ENCODE measurements around the gene TNN. TPM values are rescaled to one million over a fixed set of nuclear protein-coding genes. Genes with fewer than 3 reads are reported as not detected.
A peak's percentile ranks its signal among the peaks of the same experiment; 100 is the strongest.

TNN gene
- total RNA-seq, 1 experiment from 2014 or later = 0.11 TPM

DNA sequence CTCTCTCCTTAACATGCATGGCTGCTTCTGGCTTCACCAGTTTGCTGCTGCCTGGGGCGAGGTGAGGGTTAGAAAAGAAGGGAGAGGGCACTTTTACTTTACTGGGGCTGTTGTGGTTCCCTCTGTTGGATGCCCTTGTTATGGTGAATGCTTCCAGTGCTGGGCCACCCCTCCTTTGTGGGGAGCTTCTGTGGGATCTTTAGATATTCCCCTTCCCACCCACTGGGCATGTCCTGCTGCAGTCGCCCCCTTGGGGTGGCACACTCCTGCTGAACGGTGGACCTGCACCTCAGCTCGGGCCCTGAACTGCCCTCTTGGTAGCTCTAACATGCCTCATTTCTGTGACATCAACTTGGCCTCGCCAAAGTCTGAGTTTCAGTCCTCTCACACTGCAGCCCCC, 6.0 kb downstream of the TNN start:
- Histone ChIP-seq H4K20me1 (ENCODE audit: control insufficient read depth, insufficient read depth, insufficient read length) (no peaks in the 10 kb centered on the region), H3K23ac (ENCODE audit: insufficient read length, low read depth, low read length) (no peak overlapping the region), H3K9ac (ENCODE audit: extremely low read depth, insufficient read length, low read length) (no peak overlapping the region), H2BK15ac (ENCODE audit: low read depth, low read length) (no peak overlapping the region), H3K27me3 (ENCODE audit: insufficient read depth, low read length) (no peaks in the 10 kb centered on the region; the same call in 1 of the 2 replicates), H3K14ac (ENCODE audit: insufficient read depth, low read length) (0 out of 2 replicates have a peak overlapping the region, but pooled peaks have one; percentile 20), H3K79me1 (ENCODE audit: insufficient read depth, low read depth, low read length, poor library complexity, severe bottlenecking) (no peaks in the 10 kb centered on the region), H2BK120ac (ENCODE audit: low read depth, low read length, poor library complexity, severe bottlenecking) (no peak overlapping the region), H2BK12ac (ENCODE audit: insufficient read length, low read depth, low read length) (no peak overlapping the region), H3K4ac (ENCODE audit: low read depth, low read length) (no peak overlapping the region), H4K8ac (replicated peaks; ENCODE audit: insufficient read length, low read depth, low read length) (no peak overlapping the region), H3T11ph (ENCODE audit: low read length) (no peak overlapping the region), H2BK20ac (ENCODE audit: low read depth, low read length, poor library complexity, severe bottlenecking) (no peak overlapping the region), H3K23me2 (ENCODE audit: insufficient read length, low read depth, low read length, poor library complexity, severe bottlenecking) (no peaks in the 10 kb centered on the region), H2AK5ac (ENCODE audit: insufficient read length, low read length) (no peak overlapping the region), H3K18ac (ENCODE audit: insufficient read length, low read depth, low read length) (no peak overlapping the region), H2BK5ac (ENCODE audit: insufficient read length, low read length) (no peak overlapping the region), H3K4me2 (ENCODE audit: insufficient read depth, insufficient read length, low read length) (no peak overlapping the region), H3K27ac (ENCODE audit: insufficient read length, low read depth, low read length) (no peak overlapping the region), H3K9me3 (ENCODE audit: control insufficient read depth, low read depth, low read length) (no peaks in the 10 kb centered on the region), H4K5ac (ENCODE audit: insufficient read length, low read depth, low read length) (no peak overlapping the region), H2AFZ (ENCODE audit: low read length) (no peak overlapping the region), H3K79me2 (ENCODE audit: insufficient read depth, low read length) (no peaks in the 10 kb centered on the region), H3K56ac (ENCODE audit: insufficient read length, low read depth, low read length) (no peak overlapping the region), H4K91ac (ENCODE audit: insufficient read length, low read depth, low read length) (no peak overlapping the region), H3K4me1 (ENCODE audit: insufficient read depth, low read length) (peaks cover 14% of the 10 kb centered on the region; the same call in 1 of the 2 replicates)
- H3K27me3 Mint-ChIP-seq (ENCODE audit: low read depth) = peaks cover 3% of the 10 kb centered on the region
- WGBS (ENCODE audit: extremely low coverage, insufficient read length, low lambda C conversion rate) = no CpG with 5 or more reads among the region's 5 CpGs
- peak; percentile 59; the same call in 2 of the 3 replicates for TF ChIP-seq CTCF (conservative IDR thresholded peaks at IDR 0.05)
- DNase-seq = peak; percentile 56
- peak overlapping the region; percentile 69 to 94 (median 80); a peak in 5 of 7 replicates for H3K27ac Mint-ChIP-seq
- H3K4me3 Mint-ChIP-seq = peak overlapping the region; percentile 15 to 61; a peak in 4 of 5 replicates
- peaks cover 38 to 39% of the 10 kb centered on the region in 2 experiments for H3K4me1 Mint-ChIP-seq
- H3K9me3 Mint-ChIP-seq = no peaks in the 10 kb centered on the region
- H3K36me3 Mint-ChIP-seq (ENCODE audit: insufficient read depth in 1 of 3, low read depth in 3 of 3) = no peaks in the 10 kb centered on the region
